HL-60 (cell line): ENCODE results near the gene LSM5.

Source experiments
- DNase-seq, 2 experiments: peaks; one replicate each; pipeline ENCODE4 v3.0.0-alpha.2; 2010 to 2020; ENCODE audit warnings: low read depth in 1 of 2, low spot score in 1 of 2
- H3K27ac ChIP-seq: fragments of 250-450 bp; sonication (Bioruptor Pico); replicated peaks from 2 replicates; pipeline ENCODE4 v1.5.1; 2020; ENCODE audit warnings: mild to moderate bottlenecking, moderate library complexity
- H3K27me3 ChIP-seq: fragments of 250-450 bp; sonication (Bioruptor Pico); 2 replicates; pipeline ENCODE4 v1.5.1; 2021; ENCODE audit warnings: mild to moderate bottlenecking, moderate library complexity; ENCODE audit not compliant: insufficient read depth, poor library complexity, severe bottlenecking
- H3K4me3 ChIP-seq: replicated peaks from 2 replicates; pipeline ENCODE4 v1.5.1; 2011; ENCODE audit warnings: mild to moderate bottlenecking, control low read depth, low read length; ENCODE audit not compliant: insufficient read depth
- GABPA ChIP-seq: IDR thresholded peaks from 2 replicates; pipeline ENCODE4 v1.6.1; 2012; ENCODE audit warnings: low read depth
- POLR2AphosphoS5 ChIP-seq: IDR thresholded peaks from 2 replicates; pipeline ENCODE4 v1.6.1; 2012; ENCODE audit warnings: low read depth
- SPI1 ChIP-seq: IDR thresholded peaks from 2 replicates; pipeline ENCODE4 v1.6.1; 2012; ENCODE audit warnings: low read depth, mild to moderate bottlenecking, borderline replicate concordance
- TF ChIP-seq, protein P1 (sequence below): IDR thresholded peaks from 2 replicates; pipeline ENCODE4 v1.6.1; 2012; ENCODE audit warnings: low read depth; ENCODE audit not compliant: insufficient replicate concordance
- TF ChIP-seq, protein P2 (sequence below): IDR thresholded peaks from one replicate; pipeline ENCODE4 v1.5.1; 2011; ENCODE audit warnings: low read length, control low read depth, inconsistent platforms; ENCODE audit not compliant: insufficient read depth

The LSM5 gene

DNA sequence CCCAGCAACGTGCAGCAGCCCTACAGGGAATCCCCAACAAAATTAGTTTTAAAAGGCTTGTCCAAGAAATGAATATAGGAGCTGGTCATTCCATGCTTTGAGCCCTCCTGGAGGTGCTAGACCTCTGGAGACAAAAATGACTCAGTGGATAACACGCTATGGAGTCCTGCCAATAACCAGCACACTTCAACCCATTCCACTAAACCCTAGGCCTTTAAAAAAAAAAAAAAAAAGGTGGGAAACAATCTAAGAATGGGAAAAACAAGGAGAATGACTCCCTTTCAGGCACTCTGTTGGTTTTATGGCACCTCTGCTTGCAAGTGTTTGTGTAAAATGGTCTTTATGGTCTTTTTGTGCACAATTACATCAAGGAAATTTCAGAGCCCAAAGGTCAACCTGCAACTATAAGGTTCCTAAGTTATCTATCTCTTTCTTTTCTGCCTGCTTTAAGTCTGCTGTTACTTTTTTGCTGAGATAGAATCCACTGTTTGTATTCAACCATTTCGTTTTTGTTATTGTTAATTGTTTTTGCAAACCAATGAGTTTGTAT, 26.4 kb upstream of the LSM5 start:
- H3K4me3 ChIP-seq: no peak overlapping the region
- no peak for TF ChIP-seq GABPA
- TF ChIP-seq, protein P1, sequence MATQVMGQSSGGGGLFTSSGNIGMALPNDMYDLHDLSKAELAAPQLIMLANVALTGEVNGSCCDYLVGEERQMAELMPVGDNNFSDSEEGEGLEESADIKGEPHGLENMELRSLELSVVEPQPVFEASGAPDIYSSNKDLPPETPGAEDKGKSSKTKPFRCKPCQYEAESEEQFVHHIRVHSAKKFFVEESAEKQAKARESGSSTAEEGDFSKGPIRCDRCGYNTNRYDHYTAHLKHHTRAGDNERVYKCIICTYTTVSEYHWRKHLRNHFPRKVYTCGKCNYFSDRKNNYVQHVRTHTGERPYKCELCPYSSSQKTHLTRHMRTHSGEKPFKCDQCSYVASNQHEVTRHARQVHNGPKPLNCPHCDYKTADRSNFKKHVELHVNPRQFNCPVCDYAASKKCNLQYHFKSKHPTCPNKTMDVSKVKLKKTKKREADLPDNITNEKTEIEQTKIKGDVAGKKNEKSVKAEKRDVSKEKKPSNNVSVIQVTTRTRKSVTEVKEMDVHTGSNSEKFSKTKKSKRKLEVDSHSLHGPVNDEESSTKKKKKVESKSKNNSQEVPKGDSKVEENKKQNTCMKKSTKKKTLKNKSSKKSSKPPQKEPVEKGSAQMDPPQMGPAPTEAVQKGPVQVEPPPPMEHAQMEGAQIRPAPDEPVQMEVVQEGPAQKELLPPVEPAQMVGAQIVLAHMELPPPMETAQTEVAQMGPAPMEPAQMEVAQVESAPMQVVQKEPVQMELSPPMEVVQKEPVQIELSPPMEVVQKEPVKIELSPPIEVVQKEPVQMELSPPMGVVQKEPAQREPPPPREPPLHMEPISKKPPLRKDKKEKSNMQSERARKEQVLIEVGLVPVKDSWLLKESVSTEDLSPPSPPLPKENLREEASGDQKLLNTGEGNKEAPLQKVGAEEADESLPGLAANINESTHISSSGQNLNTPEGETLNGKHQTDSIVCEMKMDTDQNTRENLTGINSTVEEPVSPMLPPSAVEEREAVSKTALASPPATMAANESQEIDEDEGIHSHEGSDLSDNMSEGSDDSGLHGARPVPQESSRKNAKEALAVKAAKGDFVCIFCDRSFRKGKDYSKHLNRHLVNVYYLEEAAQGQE: no peak
- no peak for TF ChIP-seq POLR2AphosphoS5
- TF ChIP-seq SPI1: no peak
- TF ChIP-seq, protein P2, sequence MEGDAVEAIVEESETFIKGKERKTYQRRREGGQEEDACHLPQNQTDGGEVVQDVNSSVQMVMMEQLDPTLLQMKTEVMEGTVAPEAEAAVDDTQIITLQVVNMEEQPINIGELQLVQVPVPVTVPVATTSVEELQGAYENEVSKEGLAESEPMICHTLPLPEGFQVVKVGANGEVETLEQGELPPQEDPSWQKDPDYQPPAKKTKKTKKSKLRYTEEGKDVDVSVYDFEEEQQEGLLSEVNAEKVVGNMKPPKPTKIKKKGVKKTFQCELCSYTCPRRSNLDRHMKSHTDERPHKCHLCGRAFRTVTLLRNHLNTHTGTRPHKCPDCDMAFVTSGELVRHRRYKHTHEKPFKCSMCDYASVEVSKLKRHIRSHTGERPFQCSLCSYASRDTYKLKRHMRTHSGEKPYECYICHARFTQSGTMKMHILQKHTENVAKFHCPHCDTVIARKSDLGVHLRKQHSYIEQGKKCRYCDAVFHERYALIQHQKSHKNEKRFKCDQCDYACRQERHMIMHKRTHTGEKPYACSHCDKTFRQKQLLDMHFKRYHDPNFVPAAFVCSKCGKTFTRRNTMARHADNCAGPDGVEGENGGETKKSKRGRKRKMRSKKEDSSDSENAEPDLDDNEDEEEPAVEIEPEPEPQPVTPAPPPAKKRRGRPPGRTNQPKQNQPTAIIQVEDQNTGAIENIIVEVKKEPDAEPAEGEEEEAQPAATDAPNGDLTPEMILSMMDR: no peak
- no peak overlapping the region for H3K27ac ChIP-seq

DNA sequence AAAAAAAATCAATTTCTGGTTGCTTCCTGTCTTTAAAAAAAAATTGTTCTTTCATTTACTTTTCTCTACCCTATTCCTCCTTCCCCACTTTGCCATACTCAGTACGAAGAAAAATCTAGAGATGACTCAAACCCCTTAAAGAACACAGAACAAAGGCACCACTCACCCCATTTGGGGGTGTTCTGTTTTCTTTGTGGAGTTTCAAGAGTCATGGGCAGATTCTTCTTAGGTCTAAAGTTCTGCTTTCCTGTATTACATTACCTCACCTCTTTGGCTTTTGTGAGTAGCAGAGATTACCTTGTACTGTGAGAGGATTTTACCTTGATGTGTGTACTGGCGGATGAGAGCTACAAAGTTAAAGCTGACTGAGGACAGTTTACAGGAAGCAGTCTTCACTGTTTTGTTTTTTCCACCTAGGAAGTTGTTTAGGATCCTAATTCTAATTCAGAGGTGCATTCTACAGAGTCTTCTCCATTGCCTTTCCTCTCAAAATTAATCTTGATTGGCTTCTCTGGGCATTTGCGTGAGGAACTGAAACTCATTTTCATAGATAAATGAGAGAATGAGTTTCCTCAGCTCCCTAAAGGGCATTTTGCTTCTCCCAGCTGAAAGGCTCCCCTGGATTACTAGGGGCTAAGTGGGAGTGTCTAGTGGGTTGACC, 25.8 kb upstream of the LSM5 start:
- no peak for TF ChIP-seq SPI1
- TF ChIP-seq, protein P1: no peak
- TF ChIP-seq, protein P2: no peak
- H3K27me3 ChIP-seq: no peaks in the 10 kb centered on the region
- H3K4me3 ChIP-seq: no peak overlapping the region
- no peak for DNase-seq
- no peak overlapping the region for H3K27ac ChIP-seq

More for the DNA sequence above, 26.4 kb upstream of the LSM5 start:
- DNase-seq: no peak
- no peaks in the 10 kb centered on the region for H3K27me3 ChIP-seq

DNA sequence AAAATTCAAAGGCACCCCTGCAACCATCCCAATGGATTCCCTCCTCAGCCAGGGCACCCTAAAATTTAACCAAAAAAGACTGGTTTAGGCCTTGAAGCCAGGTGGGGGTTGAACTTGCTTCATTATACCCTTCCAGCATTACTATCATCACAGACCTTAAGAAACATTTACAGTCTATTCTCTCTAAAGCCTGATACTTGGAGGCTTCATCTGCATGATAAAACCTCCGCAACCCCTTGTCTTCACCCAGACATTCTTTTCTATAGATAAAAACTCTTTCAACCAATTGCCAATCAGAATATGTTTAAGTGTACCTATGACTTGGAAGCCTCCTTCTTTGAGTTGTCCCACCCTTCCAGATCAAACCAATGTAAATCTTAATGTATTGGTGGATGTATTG, 23.0 kb upstream of the LSM5 start:
- Histone ChIP-seq H3K4me3 (no peak overlapping the region), H3K27ac (no peak overlapping the region), H3K27me3 (no peaks in the 10 kb centered on the region)
- no peak for DNase-seq
- TF ChIP-seq, protein P1: no peak
- TF ChIP-seq SPI1: no peak

DNA sequence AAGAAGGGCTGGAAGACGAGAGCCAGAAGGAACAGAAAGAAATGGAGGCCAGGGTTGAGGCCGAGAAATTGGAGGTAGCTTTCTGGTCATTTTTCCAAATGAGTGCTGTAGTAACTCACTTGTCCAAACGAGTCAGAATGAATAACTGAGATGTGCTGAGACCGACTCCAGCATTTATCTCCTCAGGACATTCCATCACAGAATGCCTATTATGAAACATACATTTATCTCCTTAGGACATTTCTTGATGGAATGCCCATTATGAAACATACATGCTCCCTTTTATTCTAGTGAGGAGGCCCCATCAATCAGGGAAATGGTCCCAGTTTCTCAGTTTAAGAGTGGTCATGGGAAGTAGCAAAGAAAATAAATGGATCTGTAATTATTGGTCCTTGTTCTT, 21.6 kb upstream of the LSM5 start:
- H3K4me3 ChIP-seq: no peak overlapping the region
- no peak for DNase-seq
- no peaks in the 10 kb centered on the region for H3K27me3 ChIP-seq
- no peak overlapping the region for H3K27ac ChIP-seq
- TF ChIP-seq, protein P1: no peak
- TF ChIP-seq, protein P2: no peak
- TF ChIP-seq POLR2AphosphoS5: no peak
- no peak for TF ChIP-seq SPI1
- no peak for TF ChIP-seq GABPA
